HEK293 (cell line): ENCODE data around the gene HERC3.

ENCODE experiments used
- CTCF ChIA-PET: fragments of 350-600 bp; formaldehyde crosslinking; extraction: SDS; loops from one replicate; lab custom pipeline; 2021; ENCODE audit warnings: antibody characterized with exemption; lab: Yijun Ruan, JAX
- POLR2A ChIA-PET: fragments of 300-600 bp; formaldehyde crosslinking; extraction: SDS; loops from one replicate; lab custom pipeline; 2020; ENCODE audit warnings: antibody characterized with exemption, inconsistent platforms; lab: Yijun Ruan, JAX
- H3K27ac ChIP-seq: fragments of 200-500 bp; sonication (Bioruptor generic); 2 replicates; pipeline ENCODE4 v1.5.1; 2014; ENCODE audit warnings: low read depth, low read length, control low read depth, inconsistent platforms; ENCODE audit errors: extremely low read depth
- H3K36me3 ChIP-seq, 2 experiments: fragments of 200-500 bp in 1 of 2; sonication (Bioruptor generic) in 1 of 2; 1 replicate in 1 of 2; 2 replicates in 1 of 2; pipeline ENCODE4 v1.5.1; 2014 to 2017; ENCODE audit warnings: inconsistent platforms in 2 of 2, low read length in 2 of 2; ENCODE audit not compliant: control insufficient read depth in 2 of 2, insufficient read depth in 1 of 2
- H3K4me1 ChIP-seq: fragments of 200-500 bp; sonication (Bioruptor generic); 2 replicates; pipeline ENCODE4 v1.5.1; 2014; ENCODE audit warnings: mild to moderate bottlenecking, low read length, inconsistent platforms; ENCODE audit not compliant: control insufficient read depth, insufficient read depth
- H3K4me3 ChIP-seq: 2 replicates; pipeline ENCODE4 v1.5.1; 2011; ENCODE audit warnings: low read depth, mild to moderate bottlenecking, control low read depth, low read length, moderate library complexity
- H3K9me3 ChIP-seq: fragments of 200-500 bp; sonication (Bioruptor generic); 2 replicates; pipeline ENCODE4 v1.5.1; 2014; ENCODE audit warnings: low read depth, low read length, inconsistent platforms; ENCODE audit not compliant: control insufficient read depth, insufficient read depth
- FEZF1 ChIP-seq: fragments of 450-650 bp; formaldehyde crosslinking; IDR thresholded peaks from 2 replicates; pipeline ENCODE4 v1.5.1; 2016; ENCODE audit warnings: missing biosample characterization, missing genetic modification characterization
- GLIS1 ChIP-seq: fragments of 450-650 bp; formaldehyde crosslinking; IDR thresholded peaks from 2 replicates; pipeline ENCODE4 v1.5.1; 2016; ENCODE audit warnings: missing biosample characterization, missing genetic modification characterization
- OSR2 ChIP-seq: fragments of 450-650 bp; formaldehyde crosslinking; IDR thresholded peaks from 2 replicates; pipeline ENCODE4 v1.5.1; 2016; ENCODE audit warnings: missing biosample characterization, missing genetic modification characterization
- SP3 ChIP-seq: fragments of 450-650 bp; formaldehyde crosslinking; IDR thresholded peaks from 2 replicates; pipeline ENCODE4 v1.5.1; 2016; ENCODE audit warnings: missing biosample characterization, missing genetic modification characterization
- TRIM28 ChIP-seq: IDR thresholded peaks from 2 replicates; pipeline ENCODE4 v1.6.1; 2011; ENCODE audit warnings: low read length, control low read depth, borderline replicate concordance
- ZBTB17 ChIP-seq: fragments of 450-650 bp; formaldehyde crosslinking; IDR thresholded peaks from 2 replicates; pipeline ENCODE4 v1.5.1; 2016; ENCODE audit warnings: missing biosample characterization, missing genetic modification characterization
- ZBTB20 ChIP-seq: fragments of 450-650 bp; formaldehyde crosslinking; IDR thresholded peaks from 2 replicates; pipeline ENCODE4 v1.5.1; 2016; ENCODE audit warnings: missing biosample characterization, missing genetic modification characterization
- ZBTB8A ChIP-seq: fragments of 450-650 bp; formaldehyde crosslinking; IDR thresholded peaks from 2 replicates; pipeline ENCODE4 v1.5.1; 2016; ENCODE audit warnings: missing biosample characterization, missing genetic modification characterization
- ZNF133 ChIP-seq: fragments of 450-650 bp; formaldehyde crosslinking; IDR thresholded peaks from 2 replicates; pipeline ENCODE4 v1.5.1; 2016; ENCODE audit warnings: missing biosample characterization, missing genetic modification characterization
- ZNF157 ChIP-seq: fragments of 450-650 bp; formaldehyde crosslinking; IDR thresholded peaks from 2 replicates; pipeline ENCODE4 v1.5.1; 2016; ENCODE audit warnings: missing biosample characterization, missing genetic modification characterization
- ZNF404 ChIP-seq: fragments of 450-650 bp; formaldehyde crosslinking; IDR thresholded peaks from 2 replicates; pipeline ENCODE4 v1.5.1; 2017; ENCODE audit warnings: missing biosample characterization, missing genetic modification characterization
- ZNF426 ChIP-seq: fragments of 450-650 bp; formaldehyde crosslinking; IDR thresholded peaks from 2 replicates; pipeline ENCODE4 v1.5.1; 2017; ENCODE audit warnings: missing biosample characterization, missing genetic modification characterization, mild to moderate bottlenecking, inconsistent platforms, moderate library complexity
- ZNF488 ChIP-seq: fragments of 450-650 bp; formaldehyde crosslinking; IDR thresholded peaks from 2 replicates; pipeline ENCODE4 v1.5.1; 2016; ENCODE audit warnings: missing biosample characterization, missing genetic modification characterization
- ZNF530 ChIP-seq: fragments of 450-650 bp; formaldehyde crosslinking; IDR thresholded peaks from 2 replicates; pipeline ENCODE4 v1.5.1; 2016; ENCODE audit warnings: low read depth, missing biosample characterization, missing genetic modification characterization
- ZNF561 ChIP-seq: fragments of 450-650 bp; IDR thresholded peaks from 2 replicates; pipeline ENCODE4 v1.5.1; 2018; ENCODE audit warnings: missing biosample characterization, missing genetic modification characterization, borderline replicate concordance
- ZNF585B ChIP-seq: fragments of 450-650 bp; formaldehyde crosslinking; IDR thresholded peaks from 2 replicates; pipeline ENCODE4 v1.5.1; 2016; ENCODE audit warnings: missing biosample characterization, missing genetic modification characterization
- ZNF600 ChIP-seq: fragments of 450-650 bp; formaldehyde crosslinking; IDR thresholded peaks from 2 replicates; pipeline ENCODE4 v1.5.1; 2016; ENCODE audit warnings: missing biosample characterization, missing genetic modification characterization
- ZNF610 ChIP-seq: fragments of 450-650 bp; formaldehyde crosslinking; IDR thresholded peaks from 2 replicates; pipeline ENCODE4 v1.5.1; 2016; ENCODE audit warnings: missing biosample characterization, missing genetic modification characterization, borderline replicate concordance
- ZNF624 ChIP-seq: fragments of 450-650 bp; formaldehyde crosslinking; IDR thresholded peaks from 2 replicates; pipeline ENCODE4 v1.5.1; 2017; ENCODE audit warnings: missing biosample characterization, missing genetic modification characterization
- TF ChIP-seq, protein P1 (sequence below): fragments of 450-650 bp; formaldehyde crosslinking; IDR thresholded peaks from 2 replicates; pipeline ENCODE4 v1.5.1; 2017; ENCODE audit warnings: missing biosample characterization, missing genetic modification characterization
- TF ChIP-seq, protein P2 (sequence below): fragments of 450-650 bp; formaldehyde crosslinking; conservative IDR thresholded peaks from 2 replicates; pipeline ENCODE4 v1.5.1; 2016; ENCODE audit warnings: low read depth, missing biosample characterization, missing genetic modification characterization
- TF ChIP-seq, protein P3 (sequence below): fragments of 450-650 bp; formaldehyde crosslinking; IDR thresholded peaks from 2 replicates; pipeline ENCODE4 v1.5.1; 2016; ENCODE audit warnings: missing biosample characterization, missing genetic modification characterization
- TF ChIP-seq, protein P4 (sequence below): fragments of 450-650 bp; formaldehyde crosslinking; IDR thresholded peaks from 2 replicates; pipeline ENCODE4 v1.5.1; 2017; ENCODE audit warnings: missing biosample characterization, missing genetic modification characterization

The HERC3 gene

DNA sequence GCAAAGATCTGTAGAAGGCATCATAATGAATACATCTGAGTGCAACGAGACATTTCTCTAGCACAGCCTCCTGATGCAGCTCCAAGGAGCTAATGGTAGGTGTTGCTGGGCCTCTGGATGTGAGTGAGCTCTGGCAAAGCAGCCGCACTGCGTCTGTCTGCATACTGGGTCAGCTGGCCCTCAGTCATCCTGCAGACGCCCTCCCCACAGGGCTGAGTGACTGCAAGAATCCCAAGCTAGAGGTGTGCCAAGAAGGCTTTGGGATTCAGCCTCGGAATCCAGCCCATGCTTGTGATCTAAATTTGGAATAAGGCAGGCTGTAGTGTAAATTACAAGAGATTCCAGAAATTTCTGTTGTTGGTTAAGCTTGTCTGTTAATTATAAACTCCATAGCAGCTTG lies 18.5 kb downstream of the HERC3 start:
- Histone ChIP-seq H3K9me3 (no peaks in the 10 kb centered on the region), H3K27ac (no peak overlapping the region), H3K36me3 (peaks cover 0 to 15% of the 10 kb centered on the region in 2 experiments; a peak in 1 of 3 replicates), H3K4me1 (peaks cover 6% of the 10 kb centered on the region; the same call in 1 of the 2 replicates), H3K4me3 (no peak overlapping the region)
- ChIA-PET POLR2A (no interaction called here), CTCF (interaction anchor here (1.2 kb wide), 1 partner anchor 71 kb away, joined by 3 read pairs; no protein-coding TSS in a partner anchor)
- TF ChIP-seq ZNF404 (tag by site-specific recombination) (no peak), ZNF488 (tag by site-specific recombination) (no peak), ZNF426 (no peak), ZNF530 (tag by site-specific recombination) (no peak), ZNF624 (tag by site-specific recombination) (no peak), ZNF157 (no peak)

GRCh38 chr4:88613417-88613875 lies 21.2 kb downstream of the HERC3 start:
- Histone ChIP-seq H3K4me1 (peaks cover 6% of the 10 kb centered on the region; the same call in 1 of the 2 replicates), H3K27ac (no peak overlapping the region), H3K9me3 (no peaks in the 10 kb centered on the region), H3K4me3 (no peak overlapping the region), H3K36me3 (no peaks in the 10 kb centered on the region)
- CTCF ChIA-PET = interaction anchor here (0.7 to 1.4 kb wide), 2 partner anchors 49 to 74 kb away, joined by 3 to 6 read pairs; no protein-coding TSS in a partner anchor
- POLR2A ChIA-PET = no interaction called here
- TF ChIP-seq ZNF610 (tag by site-specific recombination) = no peak
- TF ChIP-seq TRIM28 = peak; percentile 63
- TF ChIP-seq, protein P1, sequence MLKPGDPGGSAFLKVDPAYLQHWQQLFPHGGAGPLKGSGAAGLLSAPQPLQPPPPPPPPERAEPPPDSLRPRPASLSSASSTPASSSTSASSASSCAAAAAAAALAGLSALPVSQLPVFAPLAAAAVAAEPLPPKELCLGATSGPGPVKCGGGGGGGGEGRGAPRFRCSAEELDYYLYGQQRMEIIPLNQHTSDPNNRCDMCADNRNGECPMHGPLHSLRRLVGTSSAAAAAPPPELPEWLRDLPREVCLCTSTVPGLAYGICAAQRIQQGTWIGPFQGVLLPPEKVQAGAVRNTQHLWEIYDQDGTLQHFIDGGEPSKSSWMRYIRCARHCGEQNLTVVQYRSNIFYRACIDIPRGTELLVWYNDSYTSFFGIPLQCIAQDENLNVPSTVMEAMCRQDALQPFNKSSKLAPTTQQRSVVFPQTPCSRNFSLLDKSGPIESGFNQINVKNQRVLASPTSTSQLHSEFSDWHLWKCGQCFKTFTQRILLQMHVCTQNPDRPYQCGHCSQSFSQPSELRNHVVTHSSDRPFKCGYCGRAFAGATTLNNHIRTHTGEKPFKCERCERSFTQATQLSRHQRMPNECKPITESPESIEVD (tag by site-specific recombination) = peak; percentile 54
- TF ChIP-seq ZNF133 = no peak
- TF ChIP-seq OSR2 = peak; percentile 43; the same call in 1 of the 2 replicates
- peak; percentile 81 for TF ChIP-seq FEZF1
- no peak for TF ChIP-seq ZNF561 (tag by site-specific recombination)
- peak; percentile 39; the same call in 1 of the 2 replicates for TF ChIP-seq ZBTB20 (tag by site-specific recombination)
- TF ChIP-seq SP3 (tag by site-specific recombination) = no peak
- peak; percentile 31; the same call in 1 of the 2 replicates for TF ChIP-seq ZBTB17 (tag by site-specific recombination)
- peak; percentile 49 for TF ChIP-seq ZBTB8A (tag by site-specific recombination)
- TF ChIP-seq, protein P2, sequence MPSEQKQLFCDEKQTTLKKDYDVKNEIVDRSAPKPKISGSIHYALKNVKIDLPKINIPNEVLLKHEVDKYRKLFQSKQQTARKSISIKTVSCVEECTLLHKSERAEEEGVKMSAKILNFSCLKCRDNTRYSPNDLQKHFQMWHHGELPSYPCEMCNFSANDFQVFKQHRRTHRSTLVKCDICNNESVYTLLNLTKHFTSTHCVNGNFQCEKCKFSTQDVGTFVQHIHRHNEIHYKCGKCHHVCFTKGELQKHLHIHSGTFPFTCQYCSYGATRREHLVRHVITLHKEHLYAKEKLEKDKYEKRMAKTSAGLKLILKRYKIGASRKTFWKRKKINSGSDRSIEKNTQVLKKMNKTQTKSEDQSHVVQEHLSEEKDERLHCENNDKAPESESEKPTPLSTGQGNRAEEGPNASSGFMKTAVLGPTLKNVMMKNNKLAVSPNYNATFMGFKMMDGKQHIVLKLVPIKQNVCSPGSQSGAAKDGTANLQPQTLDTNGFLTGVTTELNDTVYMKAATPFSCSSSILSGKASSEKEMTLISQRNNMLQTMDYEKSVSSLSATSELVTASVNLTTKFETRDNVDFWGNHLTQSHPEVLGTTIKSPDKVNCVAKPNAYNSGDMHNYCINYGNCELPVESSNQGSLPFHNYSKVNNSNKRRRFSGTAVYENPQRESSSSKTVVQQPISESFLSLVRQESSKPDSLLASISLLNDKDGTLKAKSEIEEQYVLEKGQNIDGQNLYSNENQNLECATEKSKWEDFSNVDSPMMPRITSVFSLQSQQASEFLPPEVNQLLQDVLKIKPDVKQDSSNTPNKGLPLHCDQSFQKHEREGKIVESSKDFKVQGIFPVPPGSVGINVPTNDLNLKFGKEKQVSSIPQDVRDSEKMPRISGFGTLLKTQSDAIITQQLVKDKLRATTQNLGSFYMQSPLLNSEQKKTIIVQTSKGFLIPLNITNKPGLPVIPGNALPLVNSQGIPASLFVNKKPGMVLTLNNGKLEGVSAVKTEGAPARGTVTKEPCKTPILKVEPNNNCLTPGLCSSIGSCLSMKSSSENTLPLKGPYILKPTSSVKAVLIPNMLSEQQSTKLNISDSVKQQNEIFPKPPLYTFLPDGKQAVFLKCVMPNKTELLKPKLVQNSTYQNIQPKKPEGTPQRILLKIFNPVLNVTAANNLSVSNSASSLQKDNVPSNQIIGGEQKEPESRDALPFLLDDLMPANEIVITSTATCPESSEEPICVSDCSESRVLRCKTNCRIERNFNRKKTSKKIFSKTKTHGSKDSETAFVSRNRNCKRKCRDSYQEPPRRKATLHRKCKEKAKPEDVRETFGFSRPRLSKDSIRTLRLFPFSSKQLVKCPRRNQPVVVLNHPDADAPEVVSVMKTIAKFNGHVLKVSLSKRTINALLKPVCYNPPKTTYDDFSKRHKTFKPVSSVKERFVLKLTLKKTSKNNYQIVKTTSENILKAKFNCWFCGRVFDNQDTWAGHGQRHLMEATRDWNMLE (tag by site-specific recombination) = peak; percentile 51; the same call in 1 of the 2 replicates
- 0 out of 2 replicates have a peak, but pooled peaks have one; percentile 60 for TF ChIP-seq ZNF600
- no peak for TF ChIP-seq ZNF585B
- TF ChIP-seq, protein P3, sequence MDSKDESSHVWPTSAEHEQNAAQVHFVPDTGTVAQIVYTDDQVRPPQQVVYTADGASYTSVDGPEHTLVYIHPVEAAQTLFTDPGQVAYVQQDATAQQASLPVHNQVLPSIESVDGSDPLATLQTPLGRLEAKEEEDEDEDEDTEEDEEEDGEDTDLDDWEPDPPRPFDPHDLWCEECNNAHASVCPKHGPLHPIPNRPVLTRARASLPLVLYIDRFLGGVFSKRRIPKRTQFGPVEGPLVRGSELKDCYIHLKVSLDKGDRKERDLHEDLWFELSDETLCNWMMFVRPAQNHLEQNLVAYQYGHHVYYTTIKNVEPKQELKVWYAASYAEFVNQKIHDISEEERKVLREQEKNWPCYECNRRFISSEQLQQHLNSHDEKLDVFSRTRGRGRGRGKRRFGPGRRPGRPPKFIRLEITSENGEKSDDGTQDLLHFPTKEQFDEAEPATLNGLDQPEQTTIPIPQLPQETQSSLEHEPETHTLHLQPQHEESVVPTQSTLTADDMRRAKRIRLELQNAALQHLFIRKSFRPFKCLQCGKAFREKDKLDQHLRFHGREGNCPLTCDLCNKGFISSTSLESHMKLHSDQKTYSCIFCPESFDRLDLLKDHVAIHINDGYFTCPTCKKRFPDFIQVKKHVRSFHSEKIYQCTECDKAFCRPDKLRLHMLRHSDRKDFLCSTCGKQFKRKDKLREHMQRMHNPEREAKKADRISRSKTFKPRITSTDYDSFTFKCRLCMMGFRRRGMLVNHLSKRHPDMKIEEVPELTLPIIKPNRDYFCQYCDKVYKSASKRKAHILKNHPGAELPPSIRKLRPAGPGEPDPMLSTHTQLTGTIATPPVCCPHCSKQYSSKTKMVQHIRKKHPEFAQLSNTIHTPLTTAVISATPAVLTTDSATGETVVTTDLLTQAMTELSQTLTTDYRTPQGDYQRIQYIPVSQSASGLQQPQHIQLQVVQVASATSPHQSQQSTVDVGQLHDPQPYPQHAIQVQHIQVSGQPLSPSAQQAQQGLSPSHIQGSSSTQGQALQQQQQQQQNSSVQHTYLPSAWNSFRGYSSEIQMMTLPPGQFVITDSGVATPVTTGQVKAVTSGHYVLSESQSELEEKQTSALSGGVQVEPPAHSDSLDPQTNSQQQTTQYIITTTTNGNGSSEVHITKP (tag by site-specific recombination) = peak; percentile 63
- no peak for TF ChIP-seq GLIS1
- TF ChIP-seq, protein P4, sequence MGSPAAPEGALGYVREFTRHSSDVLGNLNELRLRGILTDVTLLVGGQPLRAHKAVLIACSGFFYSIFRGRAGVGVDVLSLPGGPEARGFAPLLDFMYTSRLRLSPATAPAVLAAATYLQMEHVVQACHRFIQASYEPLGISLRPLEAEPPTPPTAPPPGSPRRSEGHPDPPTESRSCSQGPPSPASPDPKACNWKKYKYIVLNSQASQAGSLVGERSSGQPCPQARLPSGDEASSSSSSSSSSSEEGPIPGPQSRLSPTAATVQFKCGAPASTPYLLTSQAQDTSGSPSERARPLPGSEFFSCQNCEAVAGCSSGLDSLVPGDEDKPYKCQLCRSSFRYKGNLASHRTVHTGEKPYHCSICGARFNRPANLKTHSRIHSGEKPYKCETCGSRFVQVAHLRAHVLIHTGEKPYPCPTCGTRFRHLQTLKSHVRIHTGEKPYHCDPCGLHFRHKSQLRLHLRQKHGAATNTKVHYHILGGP (tag by site-specific recombination) = peak; percentile 53; the same call in 1 of the 2 replicates
